Loucy (cell line): ENCODE measurements around the gene ISCU.
"Not testable (repeated sequence)": the region's sequence is repeated elsewhere in the genome, so short reads cannot be mapped to it uniquely, and the experiment has no call there.

Source experiments
- H2AFZ ChIP-seq: fragments of 200-600 bp; sonication (generic); 2 replicates; pipeline ENCODE4 v1.6.0; 2016; ENCODE audit warnings: antibody characterized with exemption, mild to moderate bottlenecking, low read length, moderate library complexity
- H3F3A ChIP-seq: fragments of 200-600 bp; 2 replicates; pipeline ENCODE4 v1.6.0; 2016; ENCODE audit warnings: antibody characterized with exemption, low read depth, mild to moderate bottlenecking
- H3K27me3 ChIP-seq: fragments of 200-600 bp; sonication (generic); 2 replicates; pipeline ENCODE4 v1.6.1; 2014; ENCODE audit warnings: low read length, mild to moderate bottlenecking; ENCODE audit not compliant: insufficient read depth, poor library complexity, severe bottlenecking
- H3K36me3 ChIP-seq: fragments of 200-600 bp; sonication (generic); 2 replicates; pipeline ENCODE4 v1.6.1; 2016; ENCODE audit warnings: low read length; ENCODE audit not compliant: insufficient read depth
- H3K4me1 ChIP-seq: fragments of 200-600 bp; sonication (generic); 2 replicates; pipeline ENCODE4 v1.5.1; 2014; ENCODE audit warnings: low read length, mild to moderate bottlenecking; ENCODE audit not compliant: insufficient read depth, poor library complexity, severe bottlenecking
- H3K4me2 ChIP-seq: fragments of 200-600 bp; sonication (generic); 2 replicates; pipeline ENCODE4 v1.6.0; 2014; ENCODE audit warnings: antibody characterized with exemption, low read length, low read depth, mild to moderate bottlenecking; ENCODE audit not compliant: poor library complexity, severe bottlenecking
- H3K4me3 ChIP-seq: fragments of 200-600 bp; sonication (generic); 2 replicates; pipeline ENCODE4 v1.5.1; 2014; ENCODE audit warnings: low read length, mild to moderate bottlenecking, mixed read lengths; ENCODE audit not compliant: poor library complexity, severe bottlenecking
- H3K79me2 ChIP-seq: fragments of 200-600 bp; sonication (generic); 2 replicates; pipeline ENCODE4 v1.6.1; 2014; ENCODE audit warnings: low read length; ENCODE audit not compliant: insufficient read depth
- H3K9ac ChIP-seq: fragments of 200-600 bp; sonication (generic); 2 replicates; pipeline ENCODE4 v1.6.0; 2014; ENCODE audit warnings: mild to moderate bottlenecking, low read depth, low read length, moderate library complexity; ENCODE audit not compliant: poor library complexity, severe bottlenecking
- H3K9me2 ChIP-seq: fragments of 200-600 bp; sonication (generic); replicated peaks from 2 replicates; pipeline ENCODE4 v1.6.1; 2016; ENCODE audit warnings: low read depth, low read length, mixed read lengths
- H3K9me3 ChIP-seq: fragments of 200-600 bp; sonication (generic); 2 replicates; pipeline ENCODE4 v1.6.1; 2014; ENCODE audit warnings: mild to moderate bottlenecking, antibody characterized with exemption, low read length, low read depth; ENCODE audit not compliant: insufficient read depth
- H4K20me1 ChIP-seq: fragments of 200-600 bp; sonication (generic); 2 replicates; pipeline ENCODE4 v1.6.0; 2014; ENCODE audit warnings: antibody characterized with exemption, low read length, mild to moderate bottlenecking; ENCODE audit not compliant: insufficient read depth, poor library complexity, severe bottlenecking
- CTCF ChIP-seq: fragments of 200-600 bp; sonication (generic); conservative IDR thresholded peaks from 2 replicates; pipeline ENCODE4 v1.5.1; 2014; ENCODE audit warnings: mild to moderate bottlenecking, antibody characterized with exemption, low read length
- EZH2phosphoT487 ChIP-seq: fragments of 200-600 bp; IDR thresholded peaks from 2 replicates; pipeline ENCODE4 v1.6.1; 2018; ENCODE audit warnings: antibody characterized with exemption, mild to moderate bottlenecking, moderate library complexity, borderline replicate concordance

ISCU gene

GRCh38 chr12:108589028-108589839, 26.8 kb downstream of the ISCU start:
- H3K4me2 ChIP-seq = no peak overlapping the region
- no peaks in the 10 kb centered on the region for H3K9me3 ChIP-seq
- no peaks in the 10 kb centered on the region for H3K79me2 ChIP-seq
- no peaks in the 10 kb centered on the region for H3K27me3 ChIP-seq
- TF ChIP-seq CTCF = no peak
- TF ChIP-seq EZH2phosphoT487 = no peak
- H4K20me1 ChIP-seq = no peaks in the 10 kb centered on the region
- H3K9me2 ChIP-seq = no peaks in the 10 kb centered on the region
- no peak overlapping the region for H2AFZ ChIP-seq
- no peaks in the 10 kb centered on the region for H3K36me3 ChIP-seq
- no peak overlapping the region for H3K9ac ChIP-seq
- no peak overlapping the region for H3K4me3 ChIP-seq
- H3F3A ChIP-seq = no peaks in the 10 kb centered on the region
- H3K4me1 ChIP-seq = no peaks in the 10 kb centered on the region

GRCh38 chr12:108589840-108590229, 27.4 kb downstream of the ISCU start:
- H3K4me1 ChIP-seq = no peaks in the 10 kb centered on the region
- TF ChIP-seq EZH2phosphoT487 = no peak
- TF ChIP-seq CTCF = no peak
- H3K9me2 ChIP-seq = no peaks in the 10 kb centered on the region
- H3K9ac ChIP-seq = no peak overlapping the region
- no peak overlapping the region for H3K4me2 ChIP-seq
- no peaks in the 10 kb centered on the region for H4K20me1 ChIP-seq
- H3K27me3 ChIP-seq = no peaks in the 10 kb centered on the region
- H3F3A ChIP-seq = no peaks in the 10 kb centered on the region
- no peaks in the 10 kb centered on the region for H3K9me3 ChIP-seq
- H3K79me2 ChIP-seq = no peaks in the 10 kb centered on the region
- H3K36me3 ChIP-seq = no peaks in the 10 kb centered on the region
- no peak overlapping the region for H2AFZ ChIP-seq
- H3K4me3 ChIP-seq = no peak overlapping the region

- H2AFZ ChIP-seq, H3K9me3 ChIP-seq, H4K20me1 ChIP-seq, H3K79me2 ChIP-seq, H3K4me3 ChIP-seq, H3F3A ChIP-seq, H3K4me2 ChIP-seq, H3K9ac ChIP-seq, H3K27me3 ChIP-seq, H3K4me1 ChIP-seq, H3K36me3 ChIP-seq, H3K9me2 ChIP-seq: not testable (repeated sequence)
Observed at GRCh38 chr12:108590463-108590862, 28.1 kb downstream of the ISCU start.
